Measurements from ENCODE around the gene GOLPH3. TPM values are rescaled to one million over a fixed set of nuclear protein-coding genes. Genes with fewer than 3 reads are reported as not detected.

The GOLPH3 gene
- total RNA-seq, 1 experiment from 2014 or later = 65.3 TPM

Other genes starting within 250 kb of the GOLPH3 start
- gene MTMR12, start 138.6 kb upstream of the GOLPH3 start, total RNA-seq (2014; rRNA removed) = 9.7 and 17.1 TPM in 2 replicates

All from LHCN-M2 (cell line).